Transverse colon (tissue), 4 donors: ENCODE measurements around the gene SLC22A4.

Source experiments
- POLR2A ChIP-seq: fragments of 450-650 bp; IDR thresholded peaks from one replicate; pipeline ENCODE4 v1.6.1; 2016; ENCODE audit warnings: antibody characterized with exemption, mild to moderate bottlenecking, moderate library complexity
- POLR2AphosphoS5 ChIP-seq, 3 donors: sonication (generic); formaldehyde crosslinking; IDR thresholded peaks; one replicate each; pipeline ENCODE4 v1.6.1; 2016; ENCODE audit warnings: antibody characterized with exemption in 3 of 3
- TF ChIP-seq, protein P1 (sequence below), 5 experiments: fragments of 200-600 bp in 3 of 5; fragments of 450-650 bp in 2 of 5; sonication (generic) in 3 of 5; IDR thresholded peaks; 1 replicate in 2 of 5; 2 replicates in 3 of 5; pipeline ENCODE4 v1.5.1; 2016 to 2017; ENCODE audit warnings: antibody characterized with exemption in 5 of 5, inconsistent platforms in 3 of 5, mild to moderate bottlenecking in 2 of 5, moderate library complexity in 1 of 5

DNA sequence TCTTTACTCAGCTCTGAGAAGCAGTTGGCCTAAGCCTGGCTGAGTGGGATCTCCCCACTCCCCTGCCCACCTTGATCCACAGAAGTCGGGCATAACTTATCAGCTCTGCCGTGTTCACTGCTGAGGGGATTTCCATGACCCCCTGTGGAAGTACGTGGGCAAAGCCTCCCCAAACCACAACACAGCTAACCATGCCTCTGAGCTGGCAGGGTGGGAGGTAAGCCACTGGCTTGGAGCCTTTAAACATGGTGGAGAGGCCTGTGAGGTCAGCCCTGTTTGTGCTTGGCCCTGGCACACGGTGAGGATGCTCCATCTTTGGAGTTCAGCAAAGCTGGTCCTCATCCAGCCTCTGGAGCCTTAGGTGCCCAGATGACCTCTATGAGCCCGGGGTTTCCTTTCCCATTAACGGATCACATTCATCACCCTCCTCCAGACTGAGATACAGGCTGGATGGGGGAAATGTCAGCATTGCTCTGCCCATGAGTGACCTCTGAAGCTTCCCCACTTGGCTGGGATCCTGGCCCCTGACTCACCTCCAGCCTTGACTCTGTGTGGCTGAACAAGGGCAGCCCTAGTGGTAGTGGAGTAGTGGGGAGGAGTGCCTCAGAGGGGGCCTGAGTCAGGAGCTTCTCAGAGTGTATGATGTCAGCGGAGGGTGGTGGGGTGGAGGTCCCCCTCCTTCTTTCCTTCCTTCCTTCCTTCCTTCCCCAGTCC lies 30.5 kb upstream of the SLC22A4 start:
- TF ChIP-seq, protein P1, sequence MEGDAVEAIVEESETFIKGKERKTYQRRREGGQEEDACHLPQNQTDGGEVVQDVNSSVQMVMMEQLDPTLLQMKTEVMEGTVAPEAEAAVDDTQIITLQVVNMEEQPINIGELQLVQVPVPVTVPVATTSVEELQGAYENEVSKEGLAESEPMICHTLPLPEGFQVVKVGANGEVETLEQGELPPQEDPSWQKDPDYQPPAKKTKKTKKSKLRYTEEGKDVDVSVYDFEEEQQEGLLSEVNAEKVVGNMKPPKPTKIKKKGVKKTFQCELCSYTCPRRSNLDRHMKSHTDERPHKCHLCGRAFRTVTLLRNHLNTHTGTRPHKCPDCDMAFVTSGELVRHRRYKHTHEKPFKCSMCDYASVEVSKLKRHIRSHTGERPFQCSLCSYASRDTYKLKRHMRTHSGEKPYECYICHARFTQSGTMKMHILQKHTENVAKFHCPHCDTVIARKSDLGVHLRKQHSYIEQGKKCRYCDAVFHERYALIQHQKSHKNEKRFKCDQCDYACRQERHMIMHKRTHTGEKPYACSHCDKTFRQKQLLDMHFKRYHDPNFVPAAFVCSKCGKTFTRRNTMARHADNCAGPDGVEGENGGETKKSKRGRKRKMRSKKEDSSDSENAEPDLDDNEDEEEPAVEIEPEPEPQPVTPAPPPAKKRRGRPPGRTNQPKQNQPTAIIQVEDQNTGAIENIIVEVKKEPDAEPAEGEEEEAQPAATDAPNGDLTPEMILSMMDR (IDR thresholded peaks at IDR 0.05): no peak
- TF ChIP-seq POLR2AphosphoS5 (IDR thresholded peaks at IDR 0.05) (no peak), POLR2A (no peak)
